ENCODE results near the gene AGO4.

AGO4 gene

GRCh38 chr1:35894656-35895055 is 86.8 kb downstream of the AGO4 start:
- no peak for DNase-seq (ENCODE audit: low read depth in 2 of 2)
- TF ChIP-seq, protein P1, sequence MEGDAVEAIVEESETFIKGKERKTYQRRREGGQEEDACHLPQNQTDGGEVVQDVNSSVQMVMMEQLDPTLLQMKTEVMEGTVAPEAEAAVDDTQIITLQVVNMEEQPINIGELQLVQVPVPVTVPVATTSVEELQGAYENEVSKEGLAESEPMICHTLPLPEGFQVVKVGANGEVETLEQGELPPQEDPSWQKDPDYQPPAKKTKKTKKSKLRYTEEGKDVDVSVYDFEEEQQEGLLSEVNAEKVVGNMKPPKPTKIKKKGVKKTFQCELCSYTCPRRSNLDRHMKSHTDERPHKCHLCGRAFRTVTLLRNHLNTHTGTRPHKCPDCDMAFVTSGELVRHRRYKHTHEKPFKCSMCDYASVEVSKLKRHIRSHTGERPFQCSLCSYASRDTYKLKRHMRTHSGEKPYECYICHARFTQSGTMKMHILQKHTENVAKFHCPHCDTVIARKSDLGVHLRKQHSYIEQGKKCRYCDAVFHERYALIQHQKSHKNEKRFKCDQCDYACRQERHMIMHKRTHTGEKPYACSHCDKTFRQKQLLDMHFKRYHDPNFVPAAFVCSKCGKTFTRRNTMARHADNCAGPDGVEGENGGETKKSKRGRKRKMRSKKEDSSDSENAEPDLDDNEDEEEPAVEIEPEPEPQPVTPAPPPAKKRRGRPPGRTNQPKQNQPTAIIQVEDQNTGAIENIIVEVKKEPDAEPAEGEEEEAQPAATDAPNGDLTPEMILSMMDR (IDR thresholded peaks at IDR 0.05; ENCODE audit: low read depth, low read length) = no peak

DNA sequence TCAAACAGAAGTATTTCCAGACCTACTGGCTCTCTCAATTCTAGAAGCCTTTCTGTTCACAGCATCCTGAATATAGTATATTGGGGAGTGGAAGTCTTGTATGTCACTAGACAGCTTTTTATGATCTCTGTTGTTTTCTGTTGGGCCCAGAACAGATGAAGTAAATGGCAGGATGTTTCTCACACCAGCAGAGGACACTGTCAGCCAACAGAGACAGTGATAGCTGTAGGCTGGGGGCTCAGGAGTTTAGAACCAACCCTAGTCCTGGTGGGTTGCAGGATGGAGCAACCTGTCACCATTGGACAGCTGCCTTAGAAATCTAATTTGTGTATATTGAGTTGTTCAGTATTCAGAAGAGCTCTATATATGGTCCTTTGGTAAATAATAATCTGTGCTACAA is 92.1 kb downstream of the AGO4 start:
- TF ChIP-seq, protein P1 (IDR thresholded peaks at IDR 0.05; ENCODE audit: low read depth, low read length) = no peak
- no peak overlapping the region for H3K4me3 ChIP-seq (replicated peaks in 1 of 2; ENCODE audit: low read depth in 2 of 2, low read length in 2 of 2)
- no peak for DNase-seq (ENCODE audit: low read depth in 2 of 2)

More at GRCh38 chr1:35894656-35895055, 86.8 kb downstream of the AGO4 start:
- no peak overlapping the region for H3K4me3 ChIP-seq (replicated peaks in 1 of 2; ENCODE audit: low read depth in 2 of 2, low read length in 2 of 2)

GRCh38 chr1:35901235-35901634 is 93.4 kb downstream of the AGO4 start:
- TF ChIP-seq, protein P1 (IDR thresholded peaks at IDR 0.05; ENCODE audit: low read depth, low read length) = no peak
- H3K4me3 ChIP-seq (replicated peaks in 1 of 2; ENCODE audit: low read depth in 2 of 2, low read length in 2 of 2) = no peak overlapping the region
- DNase-seq (ENCODE audit: low read depth in 2 of 2) = no peak

DNA sequence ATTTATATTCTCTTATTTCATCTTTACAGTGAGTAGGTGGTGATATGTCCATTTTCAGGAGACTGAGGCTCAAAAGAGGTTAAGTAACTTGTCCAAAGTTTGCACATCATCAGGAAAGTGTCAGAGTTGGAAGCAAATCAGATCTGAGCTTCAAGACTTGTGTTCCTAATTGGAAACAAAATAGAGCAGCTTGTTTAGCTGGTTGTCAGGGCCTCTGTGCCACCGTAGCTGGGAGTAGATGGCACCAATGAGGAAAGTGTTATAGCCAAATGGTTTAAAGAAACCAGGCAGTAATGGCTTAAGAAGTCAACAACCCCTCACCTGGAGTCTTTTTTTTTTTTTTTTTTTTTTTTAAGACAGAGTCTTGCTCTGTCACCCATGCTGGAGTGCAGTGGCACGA is 94.9 kb downstream of the AGO4 start:
- DNase-seq (ENCODE audit: low read depth in 2 of 2) = no peak
- H3K4me3 ChIP-seq (replicated peaks in 1 of 2; ENCODE audit: low read depth in 2 of 2, low read length in 2 of 2) = no peak overlapping the region
- TF ChIP-seq, protein P1 (IDR thresholded peaks at IDR 0.05; ENCODE audit: low read depth, low read length) = no peak

Data from cardiac fibroblast (primary cell).